Neural cell (in vitro differentiated cells): ENCODE results near the gene C1QTNF8. TPM values are rescaled to one million over a fixed set of nuclear protein-coding genes. Genes with fewer than 3 reads are reported as not detected.

ENCODE experiments used
- H2AFZ ChIP-seq: fragments of 200-600, 300-800 bp; sonication (generic), shearing (Covaris generic); 2 replicates; pipeline ENCODE4 v1.6.0; 2014; ENCODE audit warnings: low read depth, mild to moderate bottlenecking, antibody characterized with exemption, low read length, moderate library complexity
- H3F3A ChIP-seq: fragments of 200-600 bp; shearing (Covaris generic); 2 replicates; pipeline ENCODE4 v1.6.1; 2016; ENCODE audit warnings: mild to moderate bottlenecking, moderate library complexity, mixed read lengths, antibody characterized with exemption, low read length; ENCODE audit not compliant: insufficient read depth, poor library complexity, severe bottlenecking
- H3K27ac ChIP-seq: fragments of 200-600, 300-800 bp; sonication (generic), shearing (Covaris generic); 2 replicates; pipeline ENCODE4 v1.5.1; 2014; ENCODE audit warnings: mild to moderate bottlenecking, low read length, moderate library complexity
- H3K27me3 ChIP-seq: fragments of 300-800, 200-600 bp; sonication (generic), shearing (Covaris generic); 2 replicates; pipeline ENCODE4 v1.6.0; 2014; ENCODE audit warnings: mild to moderate bottlenecking, low read depth, low read length, moderate library complexity; ENCODE audit not compliant: insufficient read depth
- H3K36me3 ChIP-seq: fragments of 300-800, 200-600 bp; sonication (generic), shearing (Covaris generic); 2 replicates; pipeline ENCODE4 v1.5.1; 2014; ENCODE audit warnings: mild to moderate bottlenecking, antibody characterized with exemption, low read length, moderate library complexity; ENCODE audit not compliant: insufficient read depth
- H3K4me2 ChIP-seq: fragments of 300-800, 200-600 bp; sonication (generic), shearing (Covaris generic); 2 replicates; pipeline ENCODE4 v1.6.0; 2014; ENCODE audit warnings: mild to moderate bottlenecking, low read length
- H3K4me3 ChIP-seq: fragments of 300-800, 200-600 bp; sonication (generic), shearing (Covaris generic); 2 replicates; pipeline ENCODE4 v1.5.1; 2014; ENCODE audit warnings: mild to moderate bottlenecking, low read length, moderate library complexity
- H3K79me2 ChIP-seq: fragments of 200-600 bp; shearing (Covaris generic); replicated peaks from 2 replicates; pipeline ENCODE4 v1.6.0; 2014; ENCODE audit warnings: mild to moderate bottlenecking, low read length, moderate library complexity; ENCODE audit not compliant: insufficient read depth
- H3K9ac ChIP-seq: fragments of 300-800, 200-600 bp; sonication (generic), shearing (Covaris generic); 2 replicates; pipeline ENCODE4 v1.6.1; 2016; ENCODE audit warnings: mild to moderate bottlenecking, low read length, mixed read lengths
- H3K9me2 ChIP-seq: fragments of 200-600 bp; shearing (Covaris generic); 2 replicates; pipeline ENCODE4 v1.6.1; 2016; ENCODE audit warnings: mild to moderate bottlenecking, low read length, mixed read lengths; ENCODE audit not compliant: insufficient read depth
- H3K9me3 ChIP-seq: fragments of 200-600, 300-800 bp; sonication (generic), shearing (Covaris generic); 2 replicates; pipeline ENCODE4 v1.6.1; 2016; ENCODE audit warnings: mild to moderate bottlenecking, mixed run types, low read length, moderate library complexity, mixed read lengths
- H4K20me1 ChIP-seq: fragments of 200-600 bp; shearing (Covaris generic); 2 replicates; pipeline ENCODE4 v1.6.1; 2016; ENCODE audit warnings: mild to moderate bottlenecking, mixed run types; ENCODE audit not compliant: insufficient read depth
- EP300 ChIP-seq: fragments of 450-650 bp; conservative IDR thresholded peaks from 2 replicates; pipeline ENCODE4 v1.6.1; 2014; ENCODE audit warnings: antibody characterized with exemption, mild to moderate bottlenecking, moderate library complexity; ENCODE audit not compliant: poor library complexity, severe bottlenecking
- EZH2 ChIP-seq: fragments of 200-600, 300-800 bp; shearing (Covaris generic), sonication (generic); IDR thresholded peaks from 2 replicates; pipeline ENCODE4 v1.6.1; 2014; ENCODE audit warnings: antibody characterized with exemption, low read length, borderline replicate concordance, mild to moderate bottlenecking; ENCODE audit not compliant: insufficient read depth, poor library complexity, severe bottlenecking
- MXI1 ChIP-seq: fragments of 450-650 bp; conservative IDR thresholded peaks from 2 replicates; pipeline ENCODE4 v1.6.1; 2014; ENCODE audit warnings: antibody characterized with exemption, mild to moderate bottlenecking; ENCODE audit not compliant: poor library complexity, severe bottlenecking
- POLR2AphosphoS5 ChIP-seq: IDR thresholded peaks from 2 replicates; pipeline ENCODE4 v1.6.1; 2012
- RAD21 ChIP-seq: fragments of 450-650 bp; conservative IDR thresholded peaks from 2 replicates; pipeline ENCODE4 v1.6.1; 2014; ENCODE audit warnings: antibody characterized with exemption, mild to moderate bottlenecking, moderate library complexity
- REST ChIP-seq: IDR thresholded peaks from 2 replicates; pipeline ENCODE4 v1.6.1; 2012; ENCODE audit warnings: borderline replicate concordance
- SMC3 ChIP-seq: fragments of 450-650 bp; conservative IDR thresholded peaks from 2 replicates; pipeline ENCODE4 v1.6.1; 2014; ENCODE audit warnings: antibody characterized with exemption, mild to moderate bottlenecking, moderate library complexity; ENCODE audit not compliant: poor library complexity
- TAF1 ChIP-seq: IDR thresholded peaks from 2 replicates; pipeline ENCODE4 v1.6.1; 2012; ENCODE audit warnings: low read depth
- polyA plus RNA-seq: library from polyadenylated mRNA; depleted of rRNA; stranded (reverse); fragments of >200 nt; gene quantifications from 2 replicates; pipeline ENCODE4 v1.2.3, GENCODE V29; 2014
- TF ChIP-seq, protein P1 (sequence below): fragments of 450-650 bp; IDR thresholded peaks from 2 replicates; pipeline ENCODE4 v1.5.1; 2014; ENCODE audit warnings: antibody characterized with exemption, mild to moderate bottlenecking, moderate library complexity; ENCODE audit not compliant: poor library complexity, severe bottlenecking

C1QTNF8 gene
- polyA plus RNA-seq, 1 donor from 2014 or later, result 0.79 TPM

- TF ChIP-seq REST, result no peak
These were observed 46.9 kb upstream of the C1QTNF8 start (continued) for GRCh38 chr16:1142911-1143310.

DNA sequence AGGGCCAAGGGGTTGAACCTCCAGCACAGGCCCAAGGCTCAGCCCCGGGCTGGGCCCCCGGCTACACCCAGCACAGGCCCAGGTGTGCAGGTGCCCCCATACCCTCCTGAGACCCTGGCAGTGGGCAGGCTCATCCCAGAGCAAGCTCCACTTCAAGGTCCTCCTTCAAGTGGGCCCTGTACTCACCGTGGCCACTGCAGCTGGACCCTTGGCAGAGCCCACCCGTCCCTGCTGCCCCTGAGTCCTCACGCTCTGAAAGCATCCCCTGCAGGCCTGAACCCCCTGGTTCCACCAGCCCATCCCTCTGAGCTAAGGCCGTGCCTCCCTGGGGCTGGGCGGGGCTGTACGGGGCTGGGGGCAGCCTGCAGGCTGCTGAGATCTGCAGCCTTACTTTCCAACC lies 45.7 kb upstream of the C1QTNF8 start:
- H3K4me2 ChIP-seq, result no peak overlapping the region
- H3F3A ChIP-seq, result no peaks in the 10 kb centered on the region
- no peak overlapping the region for H3K9ac ChIP-seq
- no peak overlapping the region for H3K4me3 ChIP-seq
- H3K9me3 ChIP-seq, result no peaks in the 10 kb centered on the region
- no peaks in the 10 kb centered on the region for H3K36me3 ChIP-seq
- no peaks in the 10 kb centered on the region for H3K79me2 ChIP-seq
- no peak overlapping the region for H2AFZ ChIP-seq
- no peak overlapping the region for H3K27ac ChIP-seq
- H3K9me2 ChIP-seq, result no peaks in the 10 kb centered on the region
- no peaks in the 10 kb centered on the region for H3K27me3 ChIP-seq
- TF ChIP-seq TAF1, result no peak
- TF ChIP-seq MXI1, result no peak
- no peak for TF ChIP-seq EP300
- TF ChIP-seq RAD21, result no peak
- no peak for TF ChIP-seq EZH2
- no peak for TF ChIP-seq POLR2AphosphoS5
- TF ChIP-seq REST, result no peak
- TF ChIP-seq, protein P1, sequence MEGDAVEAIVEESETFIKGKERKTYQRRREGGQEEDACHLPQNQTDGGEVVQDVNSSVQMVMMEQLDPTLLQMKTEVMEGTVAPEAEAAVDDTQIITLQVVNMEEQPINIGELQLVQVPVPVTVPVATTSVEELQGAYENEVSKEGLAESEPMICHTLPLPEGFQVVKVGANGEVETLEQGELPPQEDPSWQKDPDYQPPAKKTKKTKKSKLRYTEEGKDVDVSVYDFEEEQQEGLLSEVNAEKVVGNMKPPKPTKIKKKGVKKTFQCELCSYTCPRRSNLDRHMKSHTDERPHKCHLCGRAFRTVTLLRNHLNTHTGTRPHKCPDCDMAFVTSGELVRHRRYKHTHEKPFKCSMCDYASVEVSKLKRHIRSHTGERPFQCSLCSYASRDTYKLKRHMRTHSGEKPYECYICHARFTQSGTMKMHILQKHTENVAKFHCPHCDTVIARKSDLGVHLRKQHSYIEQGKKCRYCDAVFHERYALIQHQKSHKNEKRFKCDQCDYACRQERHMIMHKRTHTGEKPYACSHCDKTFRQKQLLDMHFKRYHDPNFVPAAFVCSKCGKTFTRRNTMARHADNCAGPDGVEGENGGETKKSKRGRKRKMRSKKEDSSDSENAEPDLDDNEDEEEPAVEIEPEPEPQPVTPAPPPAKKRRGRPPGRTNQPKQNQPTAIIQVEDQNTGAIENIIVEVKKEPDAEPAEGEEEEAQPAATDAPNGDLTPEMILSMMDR, result no peak
- no peak for TF ChIP-seq SMC3
- H4K20me1 ChIP-seq, result no peaks in the 10 kb centered on the region
